HG03025 (cell line): ENCODE measurements around the gene CACNA2D4.
"Not testable (repeated sequence)": the region's sequence is repeated elsewhere in the genome, so short reads cannot be mapped to it uniquely, and the experiment has no call there.

Experiments used
- ATAC-seq: cut with Tn5 transposase; IDR thresholded peaks from one replicate; pipeline ENCODE4 v1.9.1; 2021; ENCODE audit warnings: mild to moderate bottlenecking, moderate library complexity; ENCODE audit not compliant: unreplicated experiment, low FRiP score

The CACNA2D4 gene, protein sequence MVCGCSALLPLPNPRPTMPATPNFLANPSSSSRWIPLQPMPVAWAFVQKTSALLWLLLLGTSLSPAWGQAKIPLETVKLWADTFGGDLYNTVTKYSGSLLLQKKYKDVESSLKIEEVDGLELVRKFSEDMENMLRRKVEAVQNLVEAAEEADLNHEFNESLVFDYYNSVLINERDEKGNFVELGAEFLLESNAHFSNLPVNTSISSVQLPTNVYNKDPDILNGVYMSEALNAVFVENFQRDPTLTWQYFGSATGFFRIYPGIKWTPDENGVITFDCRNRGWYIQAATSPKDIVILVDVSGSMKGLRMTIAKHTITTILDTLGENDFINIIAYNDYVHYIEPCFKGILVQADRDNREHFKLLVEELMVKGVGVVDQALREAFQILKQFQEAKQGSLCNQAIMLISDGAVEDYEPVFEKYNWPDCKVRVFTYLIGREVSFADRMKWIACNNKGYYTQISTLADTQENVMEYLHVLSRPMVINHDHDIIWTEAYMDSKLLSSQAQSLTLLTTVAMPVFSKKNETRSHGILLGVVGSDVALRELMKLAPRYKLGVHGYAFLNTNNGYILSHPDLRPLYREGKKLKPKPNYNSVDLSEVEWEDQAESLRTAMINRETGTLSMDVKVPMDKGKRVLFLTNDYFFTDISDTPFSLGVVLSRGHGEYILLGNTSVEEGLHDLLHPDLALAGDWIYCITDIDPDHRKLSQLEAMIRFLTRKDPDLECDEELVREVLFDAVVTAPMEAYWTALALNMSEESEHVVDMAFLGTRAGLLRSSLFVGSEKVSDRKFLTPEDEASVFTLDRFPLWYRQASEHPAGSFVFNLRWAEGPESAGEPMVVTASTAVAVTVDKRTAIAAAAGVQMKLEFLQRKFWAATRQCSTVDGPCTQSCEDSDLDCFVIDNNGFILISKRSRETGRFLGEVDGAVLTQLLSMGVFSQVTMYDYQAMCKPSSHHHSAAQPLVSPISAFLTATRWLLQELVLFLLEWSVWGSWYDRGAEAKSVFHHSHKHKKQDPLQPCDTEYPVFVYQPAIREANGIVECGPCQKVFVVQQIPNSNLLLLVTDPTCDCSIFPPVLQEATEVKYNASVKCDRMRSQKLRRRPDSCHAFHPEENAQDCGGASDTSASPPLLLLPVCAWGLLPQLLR

GRCh38 chr12:1918081-1918883 is at the start of gene CACNA2D4:
Gene CACNA2D4 (minus strand): TSS chr12:1918652. CDS start chr12:1918473, 179 bp downstream.
- no peak for ATAC-seq

DNA sequence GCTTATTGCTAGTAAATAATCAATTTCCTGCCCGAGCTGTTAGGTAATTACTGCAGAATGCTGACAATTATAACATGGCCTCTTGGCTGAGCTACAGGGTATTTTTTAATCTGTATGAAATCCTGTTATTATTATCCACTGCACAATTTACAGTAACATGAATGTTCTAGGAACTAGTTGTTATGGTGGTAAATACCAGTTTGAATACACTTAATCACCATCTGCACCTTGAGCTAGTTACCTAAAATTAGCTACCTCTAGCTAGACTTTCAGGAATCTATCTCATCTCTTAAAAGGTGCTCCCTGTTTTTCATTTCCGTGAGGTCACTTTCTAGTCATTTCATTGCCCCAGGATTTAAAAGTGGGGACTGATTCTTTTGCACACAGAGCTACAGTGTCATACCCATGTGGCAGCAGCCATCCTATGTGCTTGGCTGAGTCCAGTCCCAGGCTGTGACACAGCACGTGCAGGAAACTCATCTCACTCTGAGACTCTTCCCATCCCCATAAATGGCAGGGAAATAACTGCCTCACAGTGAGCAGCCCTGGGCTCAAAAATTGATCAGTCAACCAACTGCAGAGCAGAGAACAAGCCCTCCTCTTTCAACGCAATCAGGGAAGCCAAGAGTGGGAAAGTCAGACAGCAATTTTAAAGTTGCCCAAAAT is 48.2 kb upstream of the CACNA2D4 start:
- no peak for ATAC-seq

DNA sequence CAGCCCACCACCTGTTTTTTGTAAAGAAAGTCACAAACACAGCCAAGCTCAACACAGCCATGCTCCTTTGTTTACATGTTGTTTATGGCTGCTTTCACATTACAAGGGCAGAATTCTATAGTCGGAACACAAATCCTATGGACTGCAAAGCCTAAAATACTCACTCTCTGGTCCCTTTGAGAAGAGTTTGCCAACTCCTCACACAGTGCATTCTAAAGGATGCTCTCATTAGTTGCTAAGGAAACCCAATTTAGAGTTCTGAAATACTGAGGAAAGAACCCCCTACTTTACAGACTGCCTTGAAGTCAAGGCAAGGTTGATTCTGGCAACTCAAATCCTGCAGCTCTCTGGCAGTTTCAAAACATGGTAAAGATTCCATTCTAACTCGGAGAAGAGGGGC is 47.5 kb upstream of the CACNA2D4 start:
- ATAC-seq, result no peak

- no peak for ATAC-seq
Measured at GRCh38 chr12:1962051-1963020, 43.9 kb upstream of the CACNA2D4 start.

DNA sequence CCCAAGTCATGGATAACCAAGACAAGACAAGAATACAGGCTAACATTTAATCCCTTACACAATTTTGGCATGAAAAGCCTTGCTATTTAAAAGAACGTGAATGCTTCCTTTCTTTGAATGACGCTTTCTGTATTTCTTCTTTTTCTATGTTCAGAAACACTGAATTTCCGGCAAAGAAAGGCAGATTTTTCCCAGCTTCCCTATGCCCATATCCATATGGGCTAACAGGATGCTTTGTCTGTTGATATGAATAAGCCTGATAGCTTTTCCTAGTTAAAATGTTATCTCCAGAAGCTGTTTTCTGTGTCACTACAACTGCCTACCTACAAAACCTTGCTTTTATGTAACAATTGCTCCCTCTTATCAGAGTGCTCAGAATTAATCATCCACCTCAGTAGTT is 38.3 kb upstream of the CACNA2D4 start:
- no peak for ATAC-seq

- ATAC-seq, result no peak
Measured at GRCh38 chr12:1949771-1950470, 31.5 kb upstream of the CACNA2D4 start.

GRCh38 chr12:1948883-1949282 is 30.4 kb upstream of the CACNA2D4 start:
- ATAC-seq, result no peak

GRCh38 chr12:1947081-1947480 is 28.6 kb upstream of the CACNA2D4 start:
- no peak for ATAC-seq

GRCh38 chr12:1946296-1946695 is 27.8 kb upstream of the CACNA2D4 start:
- no peak for ATAC-seq

GRCh38 chr12:1945502-1945901 is 27.1 kb upstream of the CACNA2D4 start:
- ATAC-seq, result not testable (repeated sequence)

DNA sequence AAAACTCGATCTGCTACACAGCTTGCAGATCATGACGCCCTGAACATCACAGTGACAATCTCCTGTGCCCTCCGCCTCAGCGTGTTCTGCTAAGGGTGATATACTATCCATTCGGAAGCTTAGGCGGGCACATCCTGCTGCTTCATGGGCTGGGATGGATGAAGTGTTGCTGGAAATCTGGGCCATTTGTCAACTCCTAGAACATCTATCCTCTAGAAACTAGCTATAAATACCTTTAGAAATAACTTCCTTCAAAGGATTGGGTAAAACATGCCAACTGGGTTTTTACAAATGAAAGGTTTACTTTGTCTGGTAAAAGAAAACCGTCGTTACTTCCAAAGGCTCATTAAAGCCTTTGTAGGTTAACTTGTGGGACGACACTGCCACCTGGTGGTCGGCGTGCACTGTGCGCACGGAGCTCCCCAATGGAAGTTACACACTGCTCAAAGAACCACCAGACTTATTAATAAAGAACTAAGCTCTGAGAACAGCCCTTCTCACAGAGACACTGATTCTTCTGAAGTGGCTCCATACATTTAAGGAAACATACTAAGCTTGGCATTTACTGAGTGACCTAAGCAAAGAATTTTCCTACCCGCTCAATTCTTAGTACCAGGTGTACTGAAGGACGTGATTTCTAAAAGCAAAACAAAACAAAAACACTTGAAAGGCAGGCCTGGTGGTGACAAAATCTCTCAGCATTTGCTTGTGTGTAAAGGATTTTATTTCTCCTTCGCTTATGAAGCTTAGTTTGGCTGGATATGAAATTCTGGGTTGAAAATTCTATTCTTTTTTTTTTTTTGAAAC is 21.6 kb upstream of the CACNA2D4 start:
- ATAC-seq, result no peak

DNA sequence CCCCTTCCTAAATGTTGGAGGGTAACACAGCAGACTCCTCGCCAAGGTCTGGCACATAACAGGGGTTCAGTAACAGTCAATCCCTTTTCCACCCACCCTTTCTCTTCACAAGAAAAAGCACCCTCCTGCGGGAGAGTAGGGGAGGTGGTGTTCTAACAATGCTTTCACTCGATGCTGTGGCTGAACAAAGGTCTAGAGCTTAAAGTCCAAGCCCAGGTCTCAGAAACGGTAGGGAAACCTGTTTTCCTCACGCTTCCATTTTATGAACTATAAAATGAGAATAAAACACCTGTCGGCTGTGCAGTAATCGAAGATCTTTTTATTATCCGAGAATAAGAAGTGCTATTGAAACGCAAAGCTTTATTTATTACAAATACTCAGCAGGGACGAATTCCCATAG is 20.9 kb upstream of the CACNA2D4 start:
- no peak for ATAC-seq

GRCh38 chr12:1937481-1938224 is 19.2 kb upstream of the CACNA2D4 start:
- ATAC-seq, result no peak

DNA sequence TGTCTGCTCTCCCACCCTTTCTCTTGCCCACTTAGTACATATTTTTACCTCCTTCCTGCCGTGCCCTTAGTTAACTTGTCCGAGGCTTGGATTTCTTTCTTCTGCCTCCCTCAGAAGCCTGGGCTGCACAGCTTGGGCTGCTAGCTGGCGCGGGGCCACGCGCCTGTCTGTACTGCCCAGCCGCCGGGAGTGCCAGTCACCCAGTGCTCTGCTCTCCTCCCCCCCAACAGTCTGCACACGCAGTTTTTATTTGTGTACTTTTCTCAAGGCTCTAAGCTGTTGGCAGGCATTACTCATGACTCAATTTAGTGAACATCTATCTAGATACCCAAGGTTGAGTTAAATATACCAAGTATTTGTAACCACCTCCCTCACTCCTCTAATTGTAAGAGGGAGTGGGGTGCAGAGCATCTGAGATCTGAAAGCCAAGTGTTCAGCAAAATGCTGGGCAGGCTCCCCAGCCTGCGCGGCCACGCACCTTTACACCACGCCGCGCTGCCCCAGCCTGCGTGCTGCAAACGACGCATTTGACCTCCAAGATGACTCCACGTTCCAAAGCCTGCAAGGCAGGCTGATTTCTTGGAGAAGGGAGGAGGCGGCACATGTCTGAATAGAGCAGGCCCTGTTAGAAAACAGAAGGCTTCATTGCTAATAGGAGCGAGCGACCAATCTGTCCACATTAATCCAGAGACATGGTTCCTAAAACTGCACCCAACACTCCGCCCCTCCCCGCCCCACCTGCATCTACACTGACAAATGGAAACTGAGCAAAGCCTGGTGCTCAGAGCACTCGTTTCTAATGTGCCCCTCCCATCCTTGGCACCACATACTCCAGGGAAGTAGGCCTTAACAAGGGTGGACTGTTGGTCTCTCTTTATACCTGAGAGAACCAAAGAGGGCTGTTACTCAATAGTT is 18.2 kb upstream of the CACNA2D4 start:
- ATAC-seq, result no peak

GRCh38 chr12:1935700-1936378 is 17.4 kb upstream of the CACNA2D4 start:
- ATAC-seq, result no peak
